DND-41 (cell line): ENCODE results near the gene HMOX1.

Experiments used
- EZH2 ChIP-seq: IDR thresholded peaks from 3 replicates; pipeline ENCODE4 v1.6.1; 2012; ENCODE audit warnings: borderline replicate concordance, low read depth, mild to moderate bottlenecking, moderate library complexity, low read length, inconsistent platforms; ENCODE audit not compliant: severe bottlenecking
- TF ChIP-seq, protein P1 (sequence below): IDR thresholded peaks from 2 replicates; pipeline ENCODE4 v1.5.1; 2012; ENCODE audit warnings: borderline replicate concordance, low read length, moderate library complexity, mild to moderate bottlenecking; ENCODE audit not compliant: poor library complexity, severe bottlenecking; ENCODE audit errors: extremely low read depth

DNA sequence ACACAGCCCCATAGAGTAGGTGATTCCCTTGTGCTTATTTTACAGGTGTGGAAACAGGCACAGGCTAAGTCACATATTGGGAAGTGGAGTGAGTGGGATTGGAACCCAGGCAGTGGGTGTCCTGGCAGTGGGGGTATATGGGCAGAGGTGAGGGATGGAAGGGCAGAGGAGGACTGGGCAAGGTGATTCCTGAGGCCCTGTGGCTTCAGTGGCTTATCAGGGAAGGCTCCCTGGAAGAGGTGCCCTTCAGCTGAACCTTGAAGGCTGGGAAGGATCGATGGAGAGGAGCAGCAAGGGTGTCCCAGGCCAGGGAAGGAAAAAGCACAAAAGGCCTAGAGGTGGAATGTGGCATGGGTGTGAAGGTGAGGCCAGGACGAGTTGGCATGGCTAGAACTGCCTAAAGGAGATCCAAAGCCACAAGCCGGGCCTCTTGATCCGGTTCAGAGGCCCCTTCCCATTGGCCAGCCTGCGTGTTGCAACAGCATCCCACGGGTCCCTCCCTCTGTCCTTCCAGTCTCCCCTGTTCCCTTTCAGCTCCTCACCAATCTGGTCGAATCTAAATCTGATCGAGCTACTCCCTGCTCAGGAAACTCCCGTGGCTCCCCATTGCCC is 60.7 kb downstream of the HMOX1 start:
- TF ChIP-seq, protein P1, sequence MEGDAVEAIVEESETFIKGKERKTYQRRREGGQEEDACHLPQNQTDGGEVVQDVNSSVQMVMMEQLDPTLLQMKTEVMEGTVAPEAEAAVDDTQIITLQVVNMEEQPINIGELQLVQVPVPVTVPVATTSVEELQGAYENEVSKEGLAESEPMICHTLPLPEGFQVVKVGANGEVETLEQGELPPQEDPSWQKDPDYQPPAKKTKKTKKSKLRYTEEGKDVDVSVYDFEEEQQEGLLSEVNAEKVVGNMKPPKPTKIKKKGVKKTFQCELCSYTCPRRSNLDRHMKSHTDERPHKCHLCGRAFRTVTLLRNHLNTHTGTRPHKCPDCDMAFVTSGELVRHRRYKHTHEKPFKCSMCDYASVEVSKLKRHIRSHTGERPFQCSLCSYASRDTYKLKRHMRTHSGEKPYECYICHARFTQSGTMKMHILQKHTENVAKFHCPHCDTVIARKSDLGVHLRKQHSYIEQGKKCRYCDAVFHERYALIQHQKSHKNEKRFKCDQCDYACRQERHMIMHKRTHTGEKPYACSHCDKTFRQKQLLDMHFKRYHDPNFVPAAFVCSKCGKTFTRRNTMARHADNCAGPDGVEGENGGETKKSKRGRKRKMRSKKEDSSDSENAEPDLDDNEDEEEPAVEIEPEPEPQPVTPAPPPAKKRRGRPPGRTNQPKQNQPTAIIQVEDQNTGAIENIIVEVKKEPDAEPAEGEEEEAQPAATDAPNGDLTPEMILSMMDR: no peak
- no peak for TF ChIP-seq EZH2
